T1000 (cell line): ENCODE measurements around the gene C12orf42.

Source experiments
- DNase-seq: peaks from one replicate; lab custom pipeline; 2025; ENCODE audit warnings: mixed read lengths; lab: John Stamatoyannopoulos, UW

The C12orf42 gene

GRCh38 chr12:103336940-103337339, 158.8 kb downstream of the C12orf42 start:
- DNase-seq: no peak

- no peak for DNase-seq
Observed at GRCh38 chr12:103334466-103334865, 161.3 kb downstream of the C12orf42 start.

GRCh38 chr12:103333676-103334075, 162.1 kb downstream of the C12orf42 start:
- no peak for DNase-seq

DNA sequence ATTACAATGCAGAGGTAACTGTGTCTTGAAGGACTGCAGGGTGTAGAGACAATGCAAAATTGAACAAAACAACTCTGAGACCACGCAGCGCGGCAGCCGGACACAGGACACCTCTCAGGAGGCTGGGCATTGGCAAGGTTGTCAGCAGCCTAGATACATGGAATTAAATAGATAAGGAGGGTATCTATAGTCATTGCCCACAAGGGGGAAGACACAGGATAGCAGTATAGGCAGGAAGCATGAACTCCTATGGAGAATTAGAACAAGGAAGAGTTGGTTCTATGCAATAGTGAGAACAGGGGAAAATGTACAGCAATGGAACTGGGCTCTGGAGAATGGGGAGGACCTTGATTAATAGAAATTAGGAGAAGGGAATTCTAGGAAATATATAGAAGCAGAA, 164.1 kb downstream of the C12orf42 start:
- DNase-seq: no peak

DNA sequence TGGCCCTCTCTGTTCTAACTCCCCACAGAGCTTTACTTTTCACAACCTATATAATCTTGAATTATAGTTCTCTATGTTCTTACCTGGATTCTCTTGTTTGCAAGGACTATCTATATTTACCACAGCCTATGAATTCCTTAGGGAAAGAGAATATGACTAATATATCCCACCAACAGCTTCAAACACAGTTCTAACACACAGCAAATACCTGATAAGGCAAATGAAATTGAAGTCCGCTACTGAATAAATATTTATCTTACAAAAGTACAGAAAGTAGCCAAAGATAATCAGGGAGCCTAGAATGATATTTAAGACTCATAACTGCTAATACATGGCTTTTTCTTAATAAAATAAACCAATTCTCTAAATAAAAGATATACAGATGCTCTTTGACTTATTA, 165.1 kb downstream of the C12orf42 start:
- no peak for DNase-seq

- DNase-seq: no peak
Observed at GRCh38 chr12:103327676-103328075, 168.1 kb downstream of the C12orf42 start.

DNA sequence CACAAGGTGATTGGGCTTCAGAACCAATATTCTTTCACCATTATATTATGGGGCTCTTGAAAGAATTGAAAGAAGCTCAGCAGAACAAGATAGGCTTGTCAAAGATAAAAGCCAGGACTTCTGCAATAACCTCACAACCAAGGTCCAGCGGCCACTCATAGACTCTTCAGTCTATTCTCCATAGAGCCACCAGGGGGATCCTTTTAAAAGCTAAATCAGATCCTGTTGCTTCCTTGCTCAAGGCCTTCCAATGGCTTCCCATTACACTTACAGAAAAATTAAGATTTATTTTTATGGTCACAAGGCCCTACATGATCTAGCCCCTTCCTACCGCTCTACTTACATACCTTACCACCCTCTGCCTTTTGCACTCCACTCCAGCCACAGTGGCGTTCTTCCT, 169.6 kb downstream of the C12orf42 start:
- no peak for DNase-seq

GRCh38 chr12:103318566-103318965, 177.2 kb downstream of the C12orf42 start:
- DNase-seq: no peak

DNA sequence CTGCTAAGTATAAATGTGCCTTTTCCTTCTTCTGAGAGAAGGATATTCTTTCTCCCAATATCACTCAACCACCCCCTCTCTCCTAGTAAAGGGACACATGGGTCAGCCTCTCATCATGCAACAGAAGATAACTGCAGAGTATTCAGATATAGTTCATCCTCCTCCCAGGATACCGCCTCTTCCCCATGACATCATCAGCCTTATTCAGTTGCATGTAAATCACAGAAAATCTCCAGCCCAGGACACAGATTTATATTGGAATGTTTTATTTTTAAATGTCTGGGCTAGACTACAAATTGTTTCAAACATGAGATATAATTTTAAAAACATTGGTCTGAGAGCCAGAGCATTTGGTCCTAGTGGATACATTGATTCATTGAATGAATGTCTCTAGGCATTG, 178.5 kb downstream of the C12orf42 start:
- no peak for DNase-seq

GRCh38 chr12:103314786-103315185, 181.0 kb downstream of the C12orf42 start:
- no peak for DNase-seq

DNA sequence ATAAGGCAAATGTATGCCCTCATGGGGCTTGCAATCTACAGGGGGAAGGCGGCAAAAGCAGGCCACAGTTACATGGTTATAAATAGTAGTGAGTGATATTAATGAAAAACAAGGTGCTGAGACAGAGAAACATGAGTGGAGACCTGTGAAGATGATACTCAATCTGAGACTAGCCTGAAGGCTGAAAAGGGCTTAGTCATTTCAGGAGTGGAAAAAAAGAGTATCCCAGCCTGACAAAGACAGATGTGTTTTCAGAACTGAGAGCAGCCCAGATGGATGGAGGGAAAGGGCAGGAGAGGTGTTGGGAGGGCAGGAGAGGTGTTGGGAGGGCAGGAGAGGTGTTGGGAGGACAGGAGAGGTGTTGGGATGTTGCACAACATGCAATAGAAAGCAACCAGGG, 181.9 kb downstream of the C12orf42 start:
- DNase-seq: no peak

DNA sequence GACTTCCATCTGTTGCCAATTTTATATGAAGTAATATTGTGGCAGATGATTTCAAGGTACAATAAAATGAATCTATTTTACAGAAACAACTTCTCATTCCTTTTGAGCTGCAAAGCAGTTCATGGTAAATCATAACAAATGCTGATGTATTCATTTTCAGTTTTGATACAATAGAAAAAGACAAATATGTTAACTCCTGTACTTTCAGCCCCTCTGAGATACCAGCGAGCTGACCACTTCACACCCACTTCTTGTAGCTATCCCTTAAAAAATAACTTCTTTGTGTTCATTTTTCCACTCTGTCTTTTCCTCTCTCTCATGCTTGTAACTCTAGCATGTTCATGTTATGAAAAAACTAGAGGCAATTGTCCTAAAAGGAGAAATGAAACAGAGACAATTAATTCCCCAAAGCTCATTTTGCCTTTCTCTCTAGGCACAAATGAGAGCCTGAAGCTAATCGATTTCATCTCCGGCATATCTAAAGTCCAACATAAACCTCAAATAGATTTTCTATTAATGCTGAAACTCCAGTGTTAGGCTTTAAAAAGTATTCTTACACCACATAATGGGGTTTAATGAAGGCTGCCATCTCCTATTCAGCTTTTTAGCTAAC, 182.9 kb downstream of the C12orf42 start:
- DNase-seq: no peak

DNA sequence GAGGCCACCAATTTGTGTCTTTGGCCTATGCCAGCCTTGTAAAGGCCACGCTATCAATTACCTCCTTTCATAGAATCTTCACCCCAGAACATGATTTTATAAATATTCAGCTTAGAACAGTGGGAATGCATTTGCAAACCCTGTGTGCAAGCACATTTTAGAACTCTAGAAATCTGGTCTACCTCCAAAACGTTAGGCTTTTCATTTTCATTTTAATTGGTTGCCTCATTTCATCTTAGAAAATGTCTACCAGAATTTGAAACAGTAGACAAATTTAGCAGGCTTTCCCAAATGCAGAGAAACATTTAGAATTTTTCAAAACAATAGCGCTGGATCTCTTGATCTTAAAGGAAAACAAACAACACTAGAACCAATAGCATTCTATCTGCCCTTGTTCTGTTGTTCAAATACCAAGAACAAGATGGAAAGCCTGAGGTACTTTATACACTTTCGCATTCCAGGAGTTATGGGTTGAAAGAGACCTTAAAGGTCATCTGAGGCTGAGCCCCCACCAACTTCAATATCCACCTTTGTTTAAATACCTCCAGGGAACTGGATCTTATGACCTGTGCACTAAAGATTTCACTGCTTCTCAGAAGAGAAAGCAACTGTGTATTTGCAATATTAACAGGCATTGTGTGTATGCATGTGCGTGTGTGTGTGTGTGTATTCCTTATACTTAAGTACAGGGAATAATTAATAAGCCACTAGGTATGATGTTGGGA, 185.1 kb downstream of the C12orf42 start:
- DNase-seq: no peak

GRCh38 chr12:103308396-103308795, 187.4 kb downstream of the C12orf42 start:
- DNase-seq: no peak

- DNase-seq: no peak
Observed at GRCh38 chr12:103303484-103303883, 192.3 kb downstream of the C12orf42 start.

- no peak for DNase-seq
Observed at GRCh38 chr12:103301642-103302591, 193.9 kb downstream of the C12orf42 start.

GRCh38 chr12:103288016-103288415, 207.8 kb downstream of the C12orf42 start:
- DNase-seq: no peak

DNA sequence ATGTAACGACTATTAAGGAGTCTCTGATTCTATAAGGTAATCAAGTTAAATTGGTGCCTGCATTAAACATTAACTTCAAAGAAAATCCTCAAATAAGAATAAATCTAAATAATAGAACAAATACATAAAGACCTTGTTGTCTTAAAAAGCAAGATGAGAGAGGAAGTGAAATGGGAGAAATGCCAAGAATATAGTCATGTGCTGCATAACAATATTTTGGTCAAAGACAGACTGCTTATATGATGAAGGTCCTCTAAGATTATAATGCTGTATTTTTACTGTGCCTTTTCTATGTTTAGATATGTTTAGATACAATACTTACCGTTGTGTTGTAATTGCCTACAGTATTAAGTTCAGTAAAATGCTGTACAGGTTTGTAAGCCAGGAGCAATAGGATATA, 213.6 kb downstream of the C12orf42 start:
- DNase-seq: no peak

- DNase-seq: no peak
Observed at GRCh38 chr12:103279444-103279843, 216.3 kb downstream of the C12orf42 start.

DNA sequence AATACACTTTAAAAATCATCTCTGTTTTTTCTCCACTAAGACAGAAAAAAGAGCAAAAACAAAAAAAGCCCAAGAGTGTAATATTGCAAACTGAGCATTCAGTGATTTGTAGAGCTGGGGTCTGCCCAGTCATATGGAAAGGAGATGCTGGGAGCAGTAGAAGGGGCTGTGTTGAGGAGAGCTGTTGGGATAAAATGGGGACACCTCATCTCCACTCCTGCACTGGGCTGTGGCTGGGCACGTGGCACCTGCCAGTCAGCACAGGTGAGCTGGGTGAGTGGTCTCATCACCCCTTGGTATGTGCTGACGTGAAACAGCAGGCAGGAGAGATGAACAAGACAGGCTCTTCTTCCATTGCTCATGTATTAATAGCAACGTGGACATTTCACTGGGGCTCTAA, 217.4 kb downstream of the C12orf42 start:
- DNase-seq: no peak

DNA sequence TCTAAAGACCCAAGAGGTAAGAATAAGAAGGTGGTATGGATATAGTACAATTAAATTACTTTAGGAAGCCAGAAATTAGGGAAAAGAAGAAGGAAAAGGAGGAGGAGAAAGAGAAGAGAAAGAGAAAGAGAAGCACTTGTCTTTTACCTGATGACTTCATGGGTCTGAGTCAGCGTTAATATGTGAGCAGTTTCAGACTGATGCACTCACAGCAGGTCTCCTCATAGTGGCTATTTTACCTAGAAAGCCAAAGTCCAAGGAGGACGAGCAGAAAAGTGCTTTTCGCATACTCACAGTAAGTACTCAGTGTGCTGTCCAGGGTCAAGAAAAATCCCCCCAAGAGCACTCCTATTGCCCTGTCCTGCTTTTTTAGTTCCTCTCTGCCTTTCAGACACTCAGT, 222.1 kb downstream of the C12orf42 start:
- DNase-seq: no peak

DNA sequence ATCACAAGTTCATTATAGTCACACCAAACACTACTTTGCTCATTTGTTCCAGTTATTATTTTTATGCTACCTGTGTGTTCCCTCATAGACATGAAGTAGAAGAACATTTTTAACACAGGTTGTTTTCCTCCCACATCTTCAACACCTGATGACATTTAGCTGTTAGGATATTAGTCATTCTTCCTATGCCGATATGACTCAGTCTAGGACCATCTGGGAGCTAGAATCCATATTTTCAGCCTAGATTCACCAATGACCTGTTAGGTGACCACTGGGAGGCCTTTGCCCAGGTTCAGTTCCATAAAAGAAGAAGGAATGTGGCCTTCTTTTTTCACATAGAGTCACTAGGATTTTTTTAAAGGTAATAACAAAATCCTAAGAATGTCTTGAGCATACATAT, 222.8 kb downstream of the C12orf42 start:
- DNase-seq: no peak

DNA sequence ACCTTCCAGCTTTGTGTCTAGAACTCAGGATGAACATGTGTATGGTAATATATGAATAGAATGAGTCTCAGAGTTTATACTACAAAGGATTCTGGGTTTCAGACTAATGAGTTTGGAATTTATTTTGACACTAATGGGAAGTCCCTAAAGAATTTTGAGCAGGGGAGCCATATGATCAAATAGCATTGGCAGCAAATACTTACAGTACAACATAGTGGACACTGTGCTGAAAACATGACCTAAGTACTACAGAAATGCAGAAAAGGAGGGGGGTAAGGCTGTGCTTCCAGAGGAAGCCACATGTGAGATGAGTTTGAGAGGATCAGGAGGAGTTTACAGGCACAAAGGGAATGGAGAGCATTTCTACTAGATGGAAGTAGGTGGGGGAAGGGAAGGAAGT, 225.8 kb downstream of the C12orf42 start:
- peak; percentile 53 for DNase-seq
